GM21390 (cell line): Measurements from ENCODE around the gene CPO.
"Not testable (repeated sequence)": the region's sequence is repeated elsewhere in the genome, so short reads cannot be mapped to it uniquely, and the experiment has no call there.

Experiments
- ATAC-seq: cut with Tn5 transposase; IDR thresholded peaks from one replicate; pipeline ENCODE4 v1.9.1; 2021; ENCODE audit not compliant: unreplicated experiment

The CPO gene, protein sequence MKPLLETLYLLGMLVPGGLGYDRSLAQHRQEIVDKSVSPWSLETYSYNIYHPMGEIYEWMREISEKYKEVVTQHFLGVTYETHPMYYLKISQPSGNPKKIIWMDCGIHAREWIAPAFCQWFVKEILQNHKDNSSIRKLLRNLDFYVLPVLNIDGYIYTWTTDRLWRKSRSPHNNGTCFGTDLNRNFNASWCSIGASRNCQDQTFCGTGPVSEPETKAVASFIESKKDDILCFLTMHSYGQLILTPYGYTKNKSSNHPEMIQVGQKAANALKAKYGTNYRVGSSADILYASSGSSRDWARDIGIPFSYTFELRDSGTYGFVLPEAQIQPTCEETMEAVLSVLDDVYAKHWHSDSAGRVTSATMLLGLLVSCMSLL

DNA sequence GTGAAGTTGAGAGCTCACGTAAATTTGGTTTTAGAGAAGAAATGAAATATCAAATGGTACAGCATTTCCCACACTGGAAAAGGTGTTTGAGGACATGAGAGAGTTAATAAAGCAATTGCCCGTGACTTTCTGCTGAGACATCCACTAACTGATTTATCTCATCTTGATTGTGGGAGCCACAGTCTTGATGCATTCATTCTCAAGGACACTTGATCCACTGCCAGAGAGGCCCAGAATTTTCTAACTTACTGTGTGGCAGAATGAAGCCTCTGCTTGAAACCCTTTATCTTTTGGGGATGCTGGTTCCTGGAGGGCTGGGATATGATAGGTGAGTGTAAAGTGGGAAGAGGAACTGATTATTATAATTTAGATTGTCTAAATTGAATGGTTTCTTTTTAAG, at the start of gene CPO:
TSS of gene CPO (plus strand) at position 179 of the 400 bp plus-strand sequence. CDS start at position 261, 82 bp downstream.
- no peak for ATAC-seq

GRCh38 chr2:206890179-206890578, 49.1 kb upstream of the CPO start:
- no peak for ATAC-seq

DNA sequence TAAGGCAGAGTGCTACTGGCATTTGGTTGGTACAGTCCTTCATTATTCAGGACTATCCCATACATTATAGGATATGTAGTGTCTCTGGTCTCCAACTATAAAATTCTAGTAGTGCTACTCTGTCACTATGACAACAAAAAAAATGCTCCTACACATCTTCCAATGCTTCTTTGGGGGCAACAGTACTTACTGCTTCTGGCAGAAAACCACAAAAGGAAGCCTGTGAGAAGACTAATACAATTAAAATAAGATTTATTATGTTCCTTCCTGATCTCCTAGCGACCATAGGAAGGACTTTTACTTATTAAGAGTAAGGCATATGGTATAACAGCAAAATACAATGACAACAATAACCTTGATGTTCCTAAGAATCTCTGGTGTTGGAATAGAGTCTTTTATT, 48.4 kb upstream of the CPO start:
- no peak for ATAC-seq

- no peak for ATAC-seq
These were observed 24.2 kb upstream of the CPO start for GRCh38 chr2:206915121-206915520.

DNA sequence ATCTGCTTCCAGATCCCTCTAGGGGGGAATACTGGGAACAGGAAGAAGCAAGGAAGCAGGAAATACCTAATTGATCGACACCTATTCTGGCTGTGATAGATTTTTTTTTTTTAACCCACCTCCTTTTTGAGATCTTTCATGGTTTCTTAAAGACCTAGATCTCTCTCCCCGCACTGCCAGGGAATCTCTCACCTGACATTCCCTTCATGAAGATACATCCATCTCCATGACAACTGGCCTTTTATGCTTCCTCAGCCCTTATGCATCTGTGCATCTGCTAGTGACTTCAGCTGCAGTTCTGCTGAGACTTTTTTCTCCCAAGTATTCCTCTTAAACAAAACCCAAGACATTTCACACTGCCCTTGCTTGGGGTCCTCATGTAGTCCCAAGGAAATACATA, 21.1 kb upstream of the CPO start:
- no peak for ATAC-seq

GRCh38 chr2:206920310-206920709, 19.0 kb upstream of the CPO start:
- ATAC-seq: no peak

- no peak for ATAC-seq
These were observed 18.4 kb upstream of the CPO start for GRCh38 chr2:206920951-206921350.

DNA sequence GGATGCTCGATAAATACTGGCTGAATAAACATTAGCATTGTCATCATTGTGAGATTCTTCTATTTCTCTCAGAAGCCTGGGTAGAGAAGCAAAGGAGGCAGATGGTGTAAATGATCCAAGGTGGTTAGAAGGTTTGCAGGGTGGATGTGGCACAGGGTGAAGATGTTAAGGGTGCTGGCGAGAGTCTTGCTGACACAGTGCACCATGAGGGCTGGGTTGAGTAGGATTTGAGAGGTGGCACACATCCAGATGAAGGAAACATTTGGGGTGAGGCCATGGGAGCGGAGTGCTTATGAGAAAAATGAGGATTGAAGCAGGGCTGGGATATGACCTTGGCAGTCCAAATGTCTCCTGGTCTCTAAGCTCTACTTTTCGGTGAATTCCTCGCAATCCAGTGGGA, 17.8 kb upstream of the CPO start:
- ATAC-seq: no peak

GRCh38 chr2:206935991-206936842, 3.1 kb upstream of the CPO start:
- ATAC-seq: no peak

GRCh38 chr2:206936843-206937230, 2.5 kb upstream of the CPO start:
- no peak for ATAC-seq

DNA sequence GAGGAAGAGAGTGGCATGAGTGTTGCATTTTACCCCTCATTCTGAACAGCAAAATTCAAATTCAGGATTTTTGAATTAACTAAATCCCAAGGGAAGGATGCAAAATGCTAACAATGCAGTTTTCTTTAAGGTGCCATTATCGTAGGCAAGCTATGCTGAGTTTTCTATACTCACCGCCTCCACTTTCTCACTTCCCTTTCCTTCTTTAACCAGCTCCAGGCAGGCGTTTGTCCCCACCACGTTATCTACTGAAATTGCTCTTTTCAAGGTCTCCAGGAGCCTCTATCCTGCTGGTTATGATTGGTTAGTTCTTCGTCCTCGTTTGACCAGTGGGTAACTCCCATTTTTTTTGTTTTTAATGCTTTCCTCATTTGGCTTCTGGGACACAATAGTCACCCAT, 1.8 kb upstream of the CPO start:
- ATAC-seq: peak; percentile 84

- ATAC-seq: no peak
These were observed 1.2 kb downstream of the CPO start for GRCh38 chr2:206940546-206940945.

GRCh38 chr2:206942592-206943478, 3.5 kb downstream of the CPO start:
- ATAC-seq: no peak

GRCh38 chr2:206953404-206953803, 14.1 kb downstream of the CPO start:
- not testable (repeated sequence) for ATAC-seq

DNA sequence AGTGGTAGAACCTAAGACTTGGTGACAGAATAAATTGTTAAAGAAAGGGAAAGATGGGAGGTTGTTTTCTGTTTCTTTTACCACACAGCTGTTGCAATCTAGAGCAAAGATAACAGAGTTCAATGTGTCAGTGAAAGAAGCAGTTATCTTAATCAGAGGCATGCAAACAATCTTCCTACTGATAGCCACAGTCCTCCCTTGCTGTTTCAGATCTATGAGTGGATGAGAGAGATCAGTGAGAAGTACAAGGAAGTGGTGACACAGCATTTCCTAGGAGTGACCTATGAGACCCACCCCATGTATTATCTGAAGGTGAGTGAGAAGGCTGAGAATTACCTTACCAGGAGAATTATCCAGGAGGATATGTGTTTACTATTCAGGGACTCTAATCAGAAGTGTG, 15.9 kb downstream of the CPO start:
- ATAC-seq: no peak

DNA sequence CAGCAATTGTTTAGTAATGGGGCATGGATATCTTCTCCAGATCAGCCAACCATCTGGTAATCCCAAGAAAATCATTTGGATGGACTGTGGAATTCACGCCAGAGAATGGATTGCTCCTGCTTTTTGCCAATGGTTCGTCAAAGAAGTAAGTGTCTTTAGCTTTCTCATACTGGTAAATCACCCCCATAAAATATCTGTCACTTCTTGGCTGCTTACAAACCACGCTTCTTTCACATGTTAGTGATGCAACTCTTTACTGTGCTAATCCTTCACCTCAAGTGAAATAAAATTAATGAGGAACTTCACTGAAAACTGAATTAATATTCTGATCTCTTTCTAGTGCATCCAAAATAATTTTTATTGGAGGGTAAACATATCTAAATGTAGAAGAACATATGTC, 18.9 kb downstream of the CPO start:
- no peak for ATAC-seq

GRCh38 chr2:206962966-206963365, 23.6 kb downstream of the CPO start:
- ATAC-seq: no peak

- ATAC-seq: no peak
These were observed 29.1 kb downstream of the CPO start for GRCh38 chr2:206968134-206969086.

- no peak for ATAC-seq
These were observed 29.9 kb downstream of the CPO start for GRCh38 chr2:206969192-206969591.
